Measurements from ENCODE around the gene NFIB. TPM values are rescaled to one million over a fixed set of nuclear protein-coding genes. Genes with fewer than 3 reads are reported as not detected.
A peak's percentile ranks its signal among the peaks of the same experiment; 100 is the strongest.

The NFIB gene
- total and polyA plus RNA-seq, 8 donors: 8.9 to 65.0 (median 45.7) TPM

DNA sequence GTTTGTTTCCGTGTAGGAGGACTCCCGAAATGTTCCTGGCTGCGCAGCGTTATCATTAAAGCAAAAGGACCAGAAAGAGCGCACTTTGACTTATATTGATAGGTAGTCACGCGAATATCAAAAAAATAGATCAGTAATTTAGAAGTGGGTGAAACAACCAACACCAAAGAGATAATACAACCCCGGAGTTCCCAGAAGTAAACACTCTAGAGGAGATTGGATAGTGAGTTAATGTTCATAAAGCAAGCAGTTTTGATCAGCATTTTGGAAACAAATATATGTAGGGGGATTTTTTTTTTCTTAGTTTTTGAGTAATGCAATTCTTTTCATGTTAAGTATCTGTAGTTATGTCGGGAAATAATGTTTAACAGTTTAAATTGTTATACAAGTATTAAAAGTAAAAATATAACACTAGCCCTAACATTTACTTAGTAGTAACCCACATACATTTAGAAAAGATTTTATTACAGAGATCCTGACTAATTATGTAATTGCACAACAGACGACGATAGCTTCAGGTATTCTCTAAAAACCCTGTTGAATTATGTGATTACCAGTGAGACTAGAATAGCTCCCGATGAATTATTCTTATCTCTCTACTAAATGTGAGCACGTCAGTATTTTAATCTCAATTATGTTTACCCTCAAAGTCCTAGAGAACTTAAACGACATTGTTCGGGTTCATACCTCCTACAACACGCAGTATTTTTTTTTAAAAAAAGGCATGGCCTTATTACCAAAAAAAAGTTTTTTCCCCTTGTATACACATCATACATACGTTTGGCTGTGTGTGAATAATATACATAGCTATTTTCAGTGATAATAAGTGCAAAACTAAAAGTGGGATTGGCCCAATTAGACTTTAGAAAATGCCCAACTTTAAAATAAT lies 9.4 kb upstream of the NFIB start:
- DNase-seq (no peak), FAIRE-seq (peak; percentile 23), ATAC-seq (peak in 3 of 4 donors; percentile 27 to 52 (median 30))
- TF ChIP-seq CTCF (IDR thresholded peaks at IDR 0.05): no peak
- Histone ChIP-seq H3K9me3 (no peaks in the 10 kb centered on the region), H3K4me1 (peaks cover 9 to 17% (median 16%) of the 10 kb centered on the region in 3 donors), H3K27me3 (no peaks in the 10 kb centered on the region), H3K36me3 (no peaks in the 10 kb centered on the region), H3K4me3 (peak overlapping the region; percentile 49 to 91 (median 81)), H3K27ac (peak overlapping the region; percentile 86 to 95 (median 90))
- 11 to 13% methylated on average over 17 of the region's 17 CpGs for WGBS, 2 donors
- intact Hi-C loops (cut with DNase I): no loop called here

- WGBS, 2 donors: 0 to 1% methylated on average over 51 to 98 of the region's 98 CpGs
- H3K36me3 ChIP-seq: no peaks in the 10 kb centered on the region
- intact Hi-C loops (cut with DNase I): no loop called here
- peak in 3 of 4 donors; percentile 17 to 45 (median 37) for TF ChIP-seq CTCF (IDR thresholded peaks at IDR 0.05)
- peak; percentile 91 to 96 (median 94) for ATAC-seq
- no peaks in the 10 kb centered on the region for H3K27me3 ChIP-seq
- H3K4me3 ChIP-seq: peak overlapping the region; percentile 49 to 91 (median 81)
- DNase-seq: peak; percentile 91 to 97 (median 93)
- FAIRE-seq: no peak
- no peaks in the 10 kb centered on the region for H3K9me3 ChIP-seq
- H3K4me1 ChIP-seq: peaks cover 18 to 26% (median 18%) of the 10 kb centered on the region in 3 donors
- peak overlapping the region; percentile 86 to 95 (median 90) for H3K27ac ChIP-seq
Observed at GRCh38 chr9:14322211-14323082, 8.5 kb upstream of the NFIB start.

DNA sequence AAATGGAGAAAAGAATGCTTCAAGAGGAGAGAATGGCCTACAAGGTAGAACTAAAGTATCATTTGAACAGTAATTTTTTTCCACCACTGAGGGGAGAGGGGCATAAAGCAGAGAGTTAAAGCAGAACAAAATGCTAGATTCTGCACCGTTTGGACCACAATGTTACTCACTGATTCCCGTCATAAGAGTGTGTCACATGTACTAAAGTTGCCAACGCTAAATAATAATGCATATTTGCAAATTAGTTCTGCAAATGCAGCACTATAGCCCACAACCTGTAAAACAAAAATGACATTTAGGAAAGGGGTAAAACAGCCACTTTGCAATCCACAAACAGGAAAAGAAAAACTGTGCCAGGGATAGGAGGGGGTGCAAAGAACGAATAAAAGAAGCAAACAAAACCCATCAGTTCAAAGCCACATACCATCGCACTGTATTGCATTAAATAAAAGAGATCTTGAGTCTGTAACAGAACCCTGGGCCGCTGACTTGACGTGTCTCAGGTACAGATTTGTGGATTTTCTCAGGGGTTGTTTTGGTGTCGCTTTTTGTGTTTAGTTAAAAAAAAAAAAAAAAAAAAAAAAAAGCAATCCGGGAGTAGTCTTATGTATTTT lies 7.7 kb upstream of the NFIB start:
- TF ChIP-seq CTCF (IDR thresholded peaks at IDR 0.05): no peak
- no peak for DNase-seq
- H3K27me3 ChIP-seq: no peaks in the 10 kb centered on the region
- intact Hi-C loops (cut with DNase I): no loop called here
- H3K9me3 ChIP-seq: no peaks in the 10 kb centered on the region
- H3K36me3 ChIP-seq: no peaks in the 10 kb centered on the region
- H3K4me3 ChIP-seq: peak overlapping the region; percentile 49 to 91 (median 81)
- no peak for FAIRE-seq
- WGBS, 2 donors: 10 to 12% methylated on average over 9 of the region's 9 CpGs
- peaks cover 18 to 28% (median 23%) of the 10 kb centered on the region in 3 donors for H3K4me1 ChIP-seq
- no peak for ATAC-seq
- peak overlapping the region; percentile 86 to 95 (median 90) for H3K27ac ChIP-seq

DNA sequence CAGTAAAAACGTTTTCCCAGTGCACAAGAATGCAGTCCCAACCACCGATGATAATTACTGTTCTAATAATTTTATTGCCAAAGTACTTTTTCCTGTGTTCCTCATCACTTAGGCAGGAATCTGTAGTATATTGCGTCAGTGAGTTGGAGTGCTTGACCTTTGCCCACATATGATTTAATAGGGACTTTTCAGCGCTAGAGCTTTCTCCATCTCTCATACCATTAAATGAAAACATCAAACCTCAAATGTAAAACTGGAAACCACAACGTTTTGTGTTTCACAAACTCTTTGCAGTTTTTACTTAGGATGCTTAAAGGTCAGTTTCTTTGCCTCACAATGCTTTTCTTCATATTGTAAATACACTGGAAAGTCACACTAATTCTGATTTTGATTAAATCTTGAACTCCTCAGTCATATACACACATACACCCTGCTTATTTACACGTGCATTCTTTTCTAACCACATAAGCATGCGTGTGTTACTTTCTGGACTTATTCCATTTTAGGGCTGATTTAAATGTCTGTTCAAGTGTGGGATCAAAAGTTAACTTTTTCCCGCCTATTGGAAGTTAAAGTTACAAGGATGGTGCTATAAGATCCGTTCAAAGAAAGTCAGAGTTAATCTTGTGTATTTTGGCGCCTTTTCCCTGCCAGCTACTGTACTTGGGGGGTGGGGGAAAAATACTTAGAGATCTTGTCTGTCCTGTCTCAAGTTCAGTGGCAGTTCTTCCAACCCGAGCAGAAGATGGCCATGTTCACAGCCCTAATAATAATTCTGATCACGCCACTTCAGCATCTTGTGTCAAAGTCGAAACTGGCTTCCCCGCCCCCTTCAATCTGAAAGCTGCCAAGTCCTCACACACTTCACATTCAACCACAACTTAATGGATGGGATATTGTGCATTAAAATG lies 6.6 kb upstream of the NFIB start:
- FAIRE-seq: no peak

More for the DNA sequence above, 6.6 kb upstream of the NFIB start:
- Histone ChIP-seq H3K27ac (peak overlapping the region in 2 of 4 donors; percentile 91 to 95), H3K36me3 (no peaks in the 10 kb centered on the region), H3K27me3 (no peaks in the 10 kb centered on the region), H3K4me3 (peak overlapping the region in 2 of 4 donors; percentile 74 to 88), H3K4me1 (peaks cover 18 to 33% (median 28%) of the 10 kb centered on the region in 3 donors), H3K9me3 (no peaks in the 10 kb centered on the region)
- WGBS, 2 donors: 20 to 22% methylated on average over 14 of the region's 14 CpGs
- TF ChIP-seq CTCF (IDR thresholded peaks at IDR 0.05): no peak
- DNase-seq (no peak), ATAC-seq (peak in 1 of 4 donors; percentile 7)
- intact Hi-C loops (cut with DNase I): no loop called here

Measured in pancreas (tissue), 10 donors.